Esophagus muscularis mucosa (tissue), 4 donors: ENCODE data around the gene SIK2.

Experiments used
- EP300 ChIP-seq: sonication (generic); formaldehyde crosslinking; IDR thresholded peaks from one replicate; pipeline ENCODE4 v1.6.1; 2017; ENCODE audit warnings: antibody characterized with exemption
- POLR2A ChIP-seq: fragments of 450-650 bp; IDR thresholded peaks from one replicate; pipeline ENCODE4 v1.6.1; 2017; ENCODE audit warnings: antibody characterized with exemption, moderate library complexity, mild to moderate bottlenecking, low read depth
- POLR2AphosphoS5 ChIP-seq, 2 donors: sonication (generic); formaldehyde crosslinking; IDR thresholded peaks; one replicate each; pipeline ENCODE4 v1.6.1; 2017; ENCODE audit warnings: antibody characterized with exemption in 2 of 2
- TF ChIP-seq, protein P1 (sequence below), 3 experiments: fragments of 200-600 bp in 2 of 3; fragments of 450-650 bp in 1 of 3; sonication (generic) in 2 of 3; IDR thresholded peaks; one replicate each; pipeline ENCODE4 v1.5.1; 2017 to 2019; ENCODE audit warnings: antibody characterized with exemption in 3 of 3, mild to moderate bottlenecking in 2 of 3, moderate library complexity in 1 of 3

DNA sequence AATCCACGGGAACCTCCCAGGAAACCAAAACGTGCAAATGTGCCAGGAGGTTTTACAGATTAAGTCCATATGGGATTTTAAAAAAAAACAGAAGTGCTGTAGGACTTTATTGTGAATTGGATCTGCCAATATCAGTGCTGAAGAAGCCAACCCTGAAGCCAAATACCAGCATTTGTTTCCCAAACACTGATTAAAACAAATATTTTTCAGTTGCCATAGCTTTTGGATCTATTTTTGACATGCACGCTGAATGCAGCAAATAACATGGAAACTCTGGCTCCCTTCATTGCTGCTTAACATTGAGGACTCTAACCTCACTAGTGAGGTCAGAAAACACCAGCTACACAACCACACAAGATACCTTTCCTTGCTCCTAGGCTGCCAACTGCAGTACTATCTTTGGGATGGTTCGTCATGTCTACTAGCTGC is 28.4 kb upstream of the SIK2 start:
- no peak for TF ChIP-seq EP300
- TF ChIP-seq POLR2A, result no peak
- TF ChIP-seq, protein P1, sequence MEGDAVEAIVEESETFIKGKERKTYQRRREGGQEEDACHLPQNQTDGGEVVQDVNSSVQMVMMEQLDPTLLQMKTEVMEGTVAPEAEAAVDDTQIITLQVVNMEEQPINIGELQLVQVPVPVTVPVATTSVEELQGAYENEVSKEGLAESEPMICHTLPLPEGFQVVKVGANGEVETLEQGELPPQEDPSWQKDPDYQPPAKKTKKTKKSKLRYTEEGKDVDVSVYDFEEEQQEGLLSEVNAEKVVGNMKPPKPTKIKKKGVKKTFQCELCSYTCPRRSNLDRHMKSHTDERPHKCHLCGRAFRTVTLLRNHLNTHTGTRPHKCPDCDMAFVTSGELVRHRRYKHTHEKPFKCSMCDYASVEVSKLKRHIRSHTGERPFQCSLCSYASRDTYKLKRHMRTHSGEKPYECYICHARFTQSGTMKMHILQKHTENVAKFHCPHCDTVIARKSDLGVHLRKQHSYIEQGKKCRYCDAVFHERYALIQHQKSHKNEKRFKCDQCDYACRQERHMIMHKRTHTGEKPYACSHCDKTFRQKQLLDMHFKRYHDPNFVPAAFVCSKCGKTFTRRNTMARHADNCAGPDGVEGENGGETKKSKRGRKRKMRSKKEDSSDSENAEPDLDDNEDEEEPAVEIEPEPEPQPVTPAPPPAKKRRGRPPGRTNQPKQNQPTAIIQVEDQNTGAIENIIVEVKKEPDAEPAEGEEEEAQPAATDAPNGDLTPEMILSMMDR (IDR thresholded peaks at IDR 0.05), result no peak
- no peak for TF ChIP-seq POLR2AphosphoS5 (IDR thresholded peaks at IDR 0.05)
